Liver (tissue), 9 donors: ENCODE measurements around the gene GNG3. TPM values are rescaled to one million over a fixed set of nuclear protein-coding genes. Genes with fewer than 3 reads are reported as not detected.

Experiments used
- DNase-seq: peaks from one replicate; pipeline ENCODE4 v3.0.0-alpha.2; 2017; ENCODE audit warnings: low spot score
- H3K27ac ChIP-seq, 2 donors: one replicate each; pipeline ENCODE4 v1.7.0; 2013; ENCODE audit warnings: inconsistent platforms in 2 of 2, low read length in 2 of 2, control low read depth in 1 of 2, low read depth in 1 of 2, mild to moderate bottlenecking in 1 of 2
- H3K27me3 ChIP-seq, 4 donors: one replicate each; pipeline versions ENCODE4 v1.6.1 to v1.7.0; 2013; ENCODE audit warnings: low read length in 3 of 4, inconsistent platforms in 1 of 4, mild to moderate bottlenecking in 1 of 4, moderate library complexity in 1 of 4; ENCODE audit not compliant: control insufficient read depth in 4 of 4, insufficient read depth in 4 of 4
- H3K36me3 ChIP-seq, 4 donors: one replicate each; pipeline versions ENCODE4 v1.6.1 to v1.7.0; 2013; ENCODE audit warnings: low read length in 3 of 4, mild to moderate bottlenecking in 3 of 4, low read depth in 1 of 4, moderate library complexity in 1 of 4; ENCODE audit not compliant: control insufficient read depth in 4 of 4, insufficient read depth in 3 of 4
- H3K4me1 ChIP-seq, 4 donors: one replicate each; pipeline versions ENCODE4 v1.6.1 to v1.7.0; 2013; ENCODE audit warnings: low read length in 3 of 4, mild to moderate bottlenecking in 3 of 4, moderate library complexity in 1 of 4; ENCODE audit not compliant: control insufficient read depth in 4 of 4, insufficient read depth in 4 of 4
- H3K4me3 ChIP-seq, 3 donors: one replicate each; pipeline versions ENCODE4 v1.6.1 to v1.7.0; 2013; ENCODE audit warnings: low read length in 3 of 3, control low read depth in 1 of 3, low read depth in 1 of 3, mild to moderate bottlenecking in 1 of 3
- H3K9ac ChIP-seq, 2 donors: one replicate each; pipeline ENCODE4 v1.7.0; 2013; ENCODE audit warnings: low read length in 2 of 2, mild to moderate bottlenecking in 2 of 2, moderate library complexity in 2 of 2, control low read depth in 1 of 2, low read depth in 1 of 2
- H3K9me3 ChIP-seq, 4 donors: one replicate each; pipeline versions ENCODE4 v1.6.1 to v1.7.0; 2013; ENCODE audit warnings: low read length in 3 of 4; ENCODE audit not compliant: control insufficient read depth in 4 of 4
- EGR1 ChIP-seq, 2 donors: IDR thresholded peaks; 2 replicates each; pipeline ENCODE4 v1.6.1; 2016 to 2018; ENCODE audit warnings: antibody characterized with exemption in 2 of 2, low read depth in 2 of 2
- FOXA1 ChIP-seq: IDR thresholded peaks from 2 replicates; pipeline ENCODE4 v1.6.1; 2016; ENCODE audit warnings: antibody characterized with exemption
- FOXA2 ChIP-seq: IDR thresholded peaks from 2 replicates; pipeline ENCODE4 v1.6.1; 2016; ENCODE audit warnings: antibody characterized with exemption
- GABPA ChIP-seq, 2 donors: IDR thresholded peaks in 1 of 2; conservative IDR thresholded peaks in 1 of 2; 2 replicates each; pipeline ENCODE4 v1.6.1; 2016; ENCODE audit warnings: antibody characterized with exemption in 2 of 2, mild to moderate bottlenecking in 1 of 2, moderate library complexity in 1 of 2
- HNF4A ChIP-seq, 2 donors: conservative IDR thresholded peaks; 2 replicates each; pipeline ENCODE4 v1.6.1; 2016; ENCODE audit warnings: antibody characterized with exemption in 2 of 2, mild to moderate bottlenecking in 2 of 2
- HNF4G ChIP-seq: IDR thresholded peaks from 2 replicates; pipeline ENCODE4 v1.6.1; 2016; ENCODE audit warnings: antibody characterized with exemption
- JUND ChIP-seq, 2 donors: IDR thresholded peaks; 2 replicates each; pipeline ENCODE4 v1.6.1; 2016; ENCODE audit warnings: antibody characterized with exemption in 2 of 2
- NR2F2 ChIP-seq: IDR thresholded peaks from 2 replicates; pipeline ENCODE4 v1.6.1; 2016; ENCODE audit warnings: antibody characterized with exemption
- RAD21 ChIP-seq, 2 donors: IDR thresholded peaks; 2 replicates each; pipeline ENCODE4 v1.6.1; 2016; ENCODE audit warnings: antibody characterized with exemption in 2 of 2, mild to moderate bottlenecking in 2 of 2
- RXRA ChIP-seq, 2 donors: IDR thresholded peaks; 2 replicates each; pipeline ENCODE4 v1.6.1; 2017 to 2018; ENCODE audit warnings: antibody characterized with exemption in 2 of 2, mild to moderate bottlenecking in 1 of 2
- SP1 ChIP-seq: IDR thresholded peaks from 2 replicates; pipeline ENCODE4 v1.6.1; 2018; ENCODE audit warnings: antibody characterized with exemption, mild to moderate bottlenecking
- TAF1 ChIP-seq: conservative IDR thresholded peaks from 2 replicates; pipeline ENCODE4 v1.6.1; 2016; ENCODE audit warnings: antibody characterized with exemption, mild to moderate bottlenecking
- YY1 ChIP-seq: IDR thresholded peaks from 2 replicates; pipeline ENCODE4 v1.6.1; 2016; ENCODE audit warnings: antibody characterized with exemption, mild to moderate bottlenecking
- whole genome bisulfite sequencing: extraction: QIAGEN DNeasy Blood & Tissue Kit; methylation state at CpG from one replicate; pipeline ENCODE4 v1.1.7; 2013; 5-methylcytosine and 5-hydroxymethylcytosine counted together
- polyA plus RNA-seq, 2 donors: library from polyadenylated mRNA; stranded (reverse) in 1 of 2; unstranded in 1 of 2; fragments of 200-250 nt in 1 of 2; fragments of >200 nt in 1 of 2; fragmentation: Nextera tagmentation in 1 of 2; extraction: Ambion mirVana in 1 of 2; gene quantifications; one replicate each; pipeline versions ENCODE4 v1.2.1 to v1.2.3, GENCODE V29; 2013 to 2015
- total RNA-seq, 2 donors: library from RNA; depleted of rRNA; stranded (reverse); fragments of >200 nt; gene quantifications; one replicate each; pipeline ENCODE4 v1.2.3, GENCODE V29; 2014
- TF ChIP-seq, protein P1 (sequence below): IDR thresholded peaks from 2 replicates; pipeline ENCODE4 v1.6.1; 2016; ENCODE audit warnings: antibody characterized with exemption
- TF ChIP-seq, protein P2 (sequence below): IDR thresholded peaks from 2 replicates; pipeline ENCODE4 v1.6.1; 2016; ENCODE audit warnings: antibody characterized with exemption
- TF ChIP-seq, protein P3 (sequence below): IDR thresholded peaks from 2 replicates; pipeline ENCODE4 v1.6.1; 2016; ENCODE audit warnings: antibody characterized with exemption
- TF ChIP-seq, protein P4 (sequence below): IDR thresholded peaks from 2 replicates; pipeline ENCODE4 v1.6.1; 2016; ENCODE audit warnings: antibody characterized with exemption, mild to moderate bottlenecking
- TF ChIP-seq, protein P5 (sequence below): fragments of 150-350 bp; IDR thresholded peaks from 2 replicates; pipeline ENCODE4 v1.5.1; 2017; ENCODE audit warnings: improper control_type of control experiment, low read depth, low read length; ENCODE audit not compliant: missing input control
- donor health status: healthy.
- donor health status: healthy.
- donor health status: healthy.
- donor health status: healthy.
- donor health status: healthy.

Gene GNG3
- total and polyA plus RNA-seq, 4 donors, result 0.19 TPM; not detected in 3

DNA sequence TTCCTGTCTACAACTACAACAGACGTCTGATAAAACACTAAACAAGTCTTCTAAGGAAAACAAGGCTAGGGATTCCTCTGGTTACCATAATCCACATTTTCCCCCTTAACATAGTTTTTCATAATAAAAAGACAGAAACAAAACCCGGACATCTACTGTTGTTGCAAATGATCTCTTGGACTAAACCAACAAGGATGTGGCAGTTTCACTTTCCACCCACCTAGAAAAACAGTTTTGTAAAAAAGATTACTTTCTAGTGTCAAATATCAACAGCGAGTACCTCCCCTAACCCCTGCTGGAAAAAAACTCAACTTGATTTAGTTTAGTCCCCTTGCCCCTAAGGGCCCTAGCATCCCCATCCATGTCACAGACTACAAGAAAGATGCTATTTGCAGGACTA, 5.4 kb downstream of the GNG3 start:
- peak overlapping the region; percentile 86 to 94 for H3K27ac ChIP-seq
- H3K9me3 ChIP-seq, result no peaks in the 10 kb centered on the region
- H3K36me3 ChIP-seq, result peaks cover 3 to 36% (median 35%) of the 10 kb centered on the region in 4 donors
- no peak overlapping the region for H3K4me3 ChIP-seq
- no peaks in the 10 kb centered on the region for H3K27me3 ChIP-seq
- 24% methylated on average over 3 of the region's 3 CpGs for WGBS
- H3K9ac ChIP-seq, result peak overlapping the region in 1 of 2 donors; percentile 60
- DNase-seq, result no peak
- no peak for TF ChIP-seq FOXA2
- peaks cover 17 to 65% (median 50%) of the 10 kb centered on the region in 4 donors for H3K4me1 ChIP-seq

DNA sequence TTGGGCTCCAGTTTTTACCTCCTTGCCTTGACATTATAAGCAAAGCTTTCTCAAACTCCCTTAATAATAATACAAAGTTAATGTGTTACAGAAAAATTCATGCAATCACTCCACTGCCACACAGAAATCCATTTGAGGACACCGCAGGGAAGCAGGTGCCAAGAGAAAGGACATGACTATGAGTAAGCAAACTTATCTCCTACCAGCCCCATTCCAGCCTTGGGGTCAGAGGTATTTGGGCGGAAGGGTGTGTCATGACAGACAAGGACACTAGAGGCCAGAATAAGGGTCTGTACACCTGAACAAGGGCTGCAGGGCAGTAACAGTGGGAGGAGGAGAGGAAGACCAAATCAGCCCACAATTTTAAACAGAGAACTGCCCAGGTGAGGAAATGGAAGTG, 5.9 kb downstream of the GNG3 start:
- peak; percentile 39 for DNase-seq
- peaks cover 5 to 40% (median 38%) of the 10 kb centered on the region in 4 donors for H3K36me3 ChIP-seq
- peak overlapping the region; percentile 86 to 94 for H3K27ac ChIP-seq
- peaks cover 16 to 65% (median 50%) of the 10 kb centered on the region in 4 donors for H3K4me1 ChIP-seq
- WGBS, result 29% methylated on average over 2 of the region's 2 CpGs
- H3K9ac ChIP-seq, result peak overlapping the region in 1 of 2 donors; percentile 60
- H3K4me3 ChIP-seq, result no peak overlapping the region
- TF ChIP-seq GABPA (IDR thresholded peaks at IDR 0.05 in 1 of 2, conservative IDR thresholded peaks at IDR 0.05 in 1 of 2) (peak in 1 of 2 donors; percentile 76), TAF1 (no peak), FOXA2 (peak; percentile 60), SP1 (peak; percentile 79), EGR1 (IDR thresholded peaks at IDR 0.05; ENCODE audit: low read depth in 2 of 2) (no peak), NR2F2 (no peak), FOXA1 (peak; percentile 31), HNF4A (conservative IDR thresholded peaks at IDR 0.05) (peak; percentile 59 to 79), JUND (IDR thresholded peaks at IDR 0.05) (peak; percentile 54 to 84), RAD21 (IDR thresholded peaks at IDR 0.05) (peak in 1 of 2 donors; percentile 38), YY1 (peak; percentile 92), RXRA (IDR thresholded peaks at IDR 0.05) (peak; percentile 83 to 91), HNF4G (peak; percentile 27)
- TF ChIP-seq, protein P1, sequence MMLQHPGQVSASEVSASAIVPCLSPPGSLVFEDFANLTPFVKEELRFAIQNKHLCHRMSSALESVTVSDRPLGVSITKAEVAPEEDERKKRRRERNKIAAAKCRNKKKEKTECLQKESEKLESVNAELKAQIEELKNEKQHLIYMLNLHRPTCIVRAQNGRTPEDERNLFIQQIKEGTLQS, result no peak
- TF ChIP-seq, protein P2, sequence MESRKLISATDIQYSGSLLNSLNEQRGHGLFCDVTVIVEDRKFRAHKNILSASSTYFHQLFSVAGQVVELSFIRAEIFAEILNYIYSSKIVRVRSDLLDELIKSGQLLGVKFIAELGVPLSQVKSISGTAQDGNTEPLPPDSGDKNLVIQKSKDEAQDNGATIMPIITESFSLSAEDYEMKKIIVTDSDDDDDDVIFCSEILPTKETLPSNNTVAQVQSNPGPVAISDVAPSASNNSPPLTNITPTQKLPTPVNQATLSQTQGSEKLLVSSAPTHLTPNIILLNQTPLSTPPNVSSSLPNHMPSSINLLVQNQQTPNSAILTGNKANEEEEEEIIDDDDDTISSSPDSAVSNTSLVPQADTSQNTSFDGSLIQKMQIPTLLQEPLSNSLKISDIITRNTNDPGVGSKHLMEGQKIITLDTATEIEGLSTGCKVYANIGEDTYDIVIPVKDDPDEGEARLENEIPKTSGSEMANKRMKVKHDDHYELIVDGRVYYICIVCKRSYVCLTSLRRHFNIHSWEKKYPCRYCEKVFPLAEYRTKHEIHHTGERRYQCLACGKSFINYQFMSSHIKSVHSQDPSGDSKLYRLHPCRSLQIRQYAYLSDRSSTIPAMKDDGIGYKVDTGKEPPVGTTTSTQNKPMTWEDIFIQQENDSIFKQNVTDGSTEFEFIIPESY, result peak; percentile 62
- TF ChIP-seq, protein P3, sequence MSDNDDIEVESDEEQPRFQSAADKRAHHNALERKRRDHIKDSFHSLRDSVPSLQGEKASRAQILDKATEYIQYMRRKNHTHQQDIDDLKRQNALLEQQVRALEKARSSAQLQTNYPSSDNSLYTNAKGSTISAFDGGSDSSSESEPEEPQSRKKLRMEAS, result peak; percentile 65
- TF ChIP-seq, protein P4, sequence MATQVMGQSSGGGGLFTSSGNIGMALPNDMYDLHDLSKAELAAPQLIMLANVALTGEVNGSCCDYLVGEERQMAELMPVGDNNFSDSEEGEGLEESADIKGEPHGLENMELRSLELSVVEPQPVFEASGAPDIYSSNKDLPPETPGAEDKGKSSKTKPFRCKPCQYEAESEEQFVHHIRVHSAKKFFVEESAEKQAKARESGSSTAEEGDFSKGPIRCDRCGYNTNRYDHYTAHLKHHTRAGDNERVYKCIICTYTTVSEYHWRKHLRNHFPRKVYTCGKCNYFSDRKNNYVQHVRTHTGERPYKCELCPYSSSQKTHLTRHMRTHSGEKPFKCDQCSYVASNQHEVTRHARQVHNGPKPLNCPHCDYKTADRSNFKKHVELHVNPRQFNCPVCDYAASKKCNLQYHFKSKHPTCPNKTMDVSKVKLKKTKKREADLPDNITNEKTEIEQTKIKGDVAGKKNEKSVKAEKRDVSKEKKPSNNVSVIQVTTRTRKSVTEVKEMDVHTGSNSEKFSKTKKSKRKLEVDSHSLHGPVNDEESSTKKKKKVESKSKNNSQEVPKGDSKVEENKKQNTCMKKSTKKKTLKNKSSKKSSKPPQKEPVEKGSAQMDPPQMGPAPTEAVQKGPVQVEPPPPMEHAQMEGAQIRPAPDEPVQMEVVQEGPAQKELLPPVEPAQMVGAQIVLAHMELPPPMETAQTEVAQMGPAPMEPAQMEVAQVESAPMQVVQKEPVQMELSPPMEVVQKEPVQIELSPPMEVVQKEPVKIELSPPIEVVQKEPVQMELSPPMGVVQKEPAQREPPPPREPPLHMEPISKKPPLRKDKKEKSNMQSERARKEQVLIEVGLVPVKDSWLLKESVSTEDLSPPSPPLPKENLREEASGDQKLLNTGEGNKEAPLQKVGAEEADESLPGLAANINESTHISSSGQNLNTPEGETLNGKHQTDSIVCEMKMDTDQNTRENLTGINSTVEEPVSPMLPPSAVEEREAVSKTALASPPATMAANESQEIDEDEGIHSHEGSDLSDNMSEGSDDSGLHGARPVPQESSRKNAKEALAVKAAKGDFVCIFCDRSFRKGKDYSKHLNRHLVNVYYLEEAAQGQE, result no peak
- TF ChIP-seq, protein P5, sequence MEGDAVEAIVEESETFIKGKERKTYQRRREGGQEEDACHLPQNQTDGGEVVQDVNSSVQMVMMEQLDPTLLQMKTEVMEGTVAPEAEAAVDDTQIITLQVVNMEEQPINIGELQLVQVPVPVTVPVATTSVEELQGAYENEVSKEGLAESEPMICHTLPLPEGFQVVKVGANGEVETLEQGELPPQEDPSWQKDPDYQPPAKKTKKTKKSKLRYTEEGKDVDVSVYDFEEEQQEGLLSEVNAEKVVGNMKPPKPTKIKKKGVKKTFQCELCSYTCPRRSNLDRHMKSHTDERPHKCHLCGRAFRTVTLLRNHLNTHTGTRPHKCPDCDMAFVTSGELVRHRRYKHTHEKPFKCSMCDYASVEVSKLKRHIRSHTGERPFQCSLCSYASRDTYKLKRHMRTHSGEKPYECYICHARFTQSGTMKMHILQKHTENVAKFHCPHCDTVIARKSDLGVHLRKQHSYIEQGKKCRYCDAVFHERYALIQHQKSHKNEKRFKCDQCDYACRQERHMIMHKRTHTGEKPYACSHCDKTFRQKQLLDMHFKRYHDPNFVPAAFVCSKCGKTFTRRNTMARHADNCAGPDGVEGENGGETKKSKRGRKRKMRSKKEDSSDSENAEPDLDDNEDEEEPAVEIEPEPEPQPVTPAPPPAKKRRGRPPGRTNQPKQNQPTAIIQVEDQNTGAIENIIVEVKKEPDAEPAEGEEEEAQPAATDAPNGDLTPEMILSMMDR, result no peak
- H3K9me3 ChIP-seq, result no peaks in the 10 kb centered on the region
- H3K27me3 ChIP-seq, result no peaks in the 10 kb centered on the region
